Umbilical cord (tissue), 2 donors: ENCODE measurements around the gene MRPL55. TPM values are rescaled to one million over a fixed set of nuclear protein-coding genes. Genes with fewer than 3 reads are reported as not detected.

Experiments used
- DNase-seq: peaks from one replicate; pipeline ENCODE4 v3.0.0-alpha.2; 2015; ENCODE audit warnings: low spot score
- total RNA-seq: library from RNA; depleted of rRNA; stranded (reverse); fragments of >200 nt; gene quantifications from one replicate; pipeline ENCODE4 v1.2.3, GENCODE V29; 2014; ENCODE audit warnings: low replicate concordance; ENCODE audit not compliant: insufficient read depth

MRPL55 gene
- 46.0 TPM for total RNA-seq

DNA sequence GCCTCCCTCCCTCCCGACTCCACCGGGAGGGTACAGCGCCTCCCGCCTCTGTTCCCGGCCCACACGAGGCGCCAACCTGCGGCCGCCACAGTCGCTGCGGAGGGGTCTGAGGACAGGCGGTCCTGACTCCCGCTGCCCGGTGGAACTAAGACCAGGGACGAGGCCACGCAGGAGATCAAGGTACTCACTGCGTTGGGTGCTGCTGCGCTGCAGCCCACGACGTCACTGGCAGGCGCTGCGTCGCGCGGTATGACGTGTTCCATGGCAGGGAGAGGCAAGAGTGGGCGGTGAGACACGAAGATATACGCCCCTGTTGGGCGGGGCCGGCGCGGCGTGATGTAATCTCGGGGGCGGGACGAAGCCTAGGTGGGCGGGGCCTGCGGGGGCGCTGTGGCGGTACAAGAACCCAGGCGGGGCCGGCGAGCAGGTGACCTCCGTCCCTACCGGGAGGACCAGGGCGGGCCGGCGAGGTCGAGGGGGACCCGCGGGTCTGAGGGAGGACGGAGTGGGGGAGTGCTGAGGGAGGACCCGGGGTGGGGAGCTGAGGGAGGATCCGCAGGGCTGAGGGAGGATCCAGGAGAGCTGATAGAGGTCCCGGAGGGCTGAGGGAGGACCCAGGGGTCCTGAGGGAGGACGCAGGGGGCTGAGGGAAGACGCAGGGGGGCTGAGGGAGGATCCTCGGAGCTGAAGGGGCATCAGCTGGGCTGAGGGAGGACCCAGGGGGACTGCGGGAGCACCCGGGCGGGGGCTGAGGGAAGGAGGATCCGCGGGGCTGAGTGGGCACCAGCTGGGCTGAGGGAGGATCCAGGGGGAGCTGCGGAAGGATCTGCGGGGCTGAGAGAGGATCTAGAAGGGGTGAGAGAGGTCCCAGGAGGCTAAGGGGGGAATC is at the start of gene MRPL55:
Gene MRPL55 (minus strand): TSS at position 227 of the 889 bp plus-strand sequence. CDS start 1,039 bp downstream, outside the sequence.
- peak; percentile 99 for DNase-seq

DNA sequence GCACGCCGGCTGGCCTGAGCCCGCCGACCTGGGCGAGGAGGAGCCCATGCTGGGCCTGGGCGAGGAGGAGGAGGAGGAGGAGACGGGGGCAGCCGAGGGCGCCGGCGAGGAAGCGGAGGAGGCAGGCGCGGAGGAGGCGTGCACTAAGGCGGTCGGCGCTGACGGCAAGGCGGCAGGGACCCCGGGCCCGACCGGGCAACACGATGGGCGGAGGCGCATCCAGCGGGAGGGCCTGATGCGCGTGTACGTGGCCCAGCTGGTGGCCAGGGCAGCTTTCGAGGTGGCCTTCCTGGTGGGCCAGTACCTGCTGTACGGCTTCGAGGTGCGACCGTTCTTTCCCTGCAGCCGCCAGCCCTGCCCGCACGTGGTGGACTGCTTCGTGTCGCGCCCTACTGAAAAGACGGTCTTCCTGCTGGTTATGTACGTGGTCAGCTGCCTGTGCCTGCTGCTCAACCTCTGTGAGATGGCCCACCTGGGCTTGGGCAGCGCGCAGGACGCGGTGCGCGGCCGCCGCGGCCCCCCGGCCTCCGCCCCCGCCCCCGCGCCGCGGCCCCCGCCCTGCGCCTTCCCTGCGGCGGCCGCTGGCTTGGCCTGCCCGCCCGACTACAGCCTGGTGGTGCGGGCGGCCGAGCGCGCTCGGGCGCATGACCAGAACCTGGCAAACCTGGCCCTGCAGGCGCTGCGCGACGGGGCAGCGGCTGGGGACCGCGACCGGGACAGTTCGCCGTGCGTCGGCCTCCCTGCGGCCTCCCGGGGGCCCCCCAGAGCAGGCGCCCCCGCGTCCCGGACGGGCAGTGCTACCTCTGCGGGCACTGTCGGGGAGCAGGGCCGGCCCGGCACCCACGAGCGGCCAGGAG is 49.3 kb upstream of the MRPL55 start:
- DNase-seq = no peak

DNA sequence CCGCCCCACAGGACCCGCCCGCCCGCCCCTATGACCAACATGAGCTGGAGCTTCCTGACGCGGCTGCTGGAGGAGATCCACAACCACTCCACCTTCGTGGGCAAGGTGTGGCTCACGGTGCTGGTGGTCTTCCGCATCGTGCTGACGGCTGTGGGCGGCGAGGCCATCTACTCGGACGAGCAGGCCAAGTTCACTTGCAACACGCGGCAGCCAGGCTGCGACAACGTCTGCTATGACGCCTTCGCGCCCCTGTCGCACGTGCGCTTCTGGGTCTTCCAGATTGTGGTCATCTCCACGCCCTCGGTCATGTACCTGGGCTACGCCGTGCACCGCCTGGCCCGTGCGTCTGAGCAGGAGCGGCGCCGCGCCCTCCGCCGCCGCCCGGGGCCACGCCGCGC is 48.6 kb upstream of the MRPL55 start:
- DNase-seq = no peak

DNA sequence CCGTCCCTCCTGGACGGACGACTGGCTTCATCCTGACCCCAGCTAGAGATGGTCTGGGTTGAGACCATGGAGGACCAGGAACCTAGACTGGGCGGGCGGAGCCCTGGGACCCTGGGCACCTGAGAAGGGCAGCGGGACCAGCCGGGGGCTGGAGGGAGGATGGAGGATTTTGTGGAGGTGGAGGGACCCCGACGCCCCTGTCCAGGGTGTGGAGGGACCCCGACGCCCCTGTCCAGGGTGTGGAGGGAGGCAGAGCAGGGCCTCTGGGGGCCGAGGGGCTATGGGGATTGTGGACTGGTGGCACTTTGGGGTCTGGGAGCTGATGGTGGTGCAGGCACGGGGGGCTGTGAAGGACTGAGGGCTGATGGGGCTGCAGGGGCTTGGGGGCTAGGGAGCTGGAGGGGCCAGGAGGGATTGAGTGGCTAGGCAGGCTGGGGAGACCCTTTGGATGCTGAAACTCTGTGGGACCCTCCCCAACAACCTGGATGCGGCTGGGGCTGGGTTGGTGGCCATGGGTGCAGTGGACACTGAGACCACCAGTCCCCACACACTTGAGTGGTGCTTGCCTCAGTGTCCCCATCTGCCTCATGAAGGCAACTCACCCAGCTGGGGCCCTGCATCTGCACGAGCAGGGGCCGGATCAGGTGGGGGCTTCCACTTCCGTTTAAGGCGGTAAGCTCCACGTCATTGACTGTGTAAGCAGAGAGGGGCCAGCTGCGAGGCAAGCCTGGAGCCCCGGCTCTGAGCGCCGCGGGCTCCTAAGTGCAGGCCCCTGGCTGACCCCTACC is 48.0 kb upstream of the MRPL55 start:
- DNase-seq = no peak

DNA sequence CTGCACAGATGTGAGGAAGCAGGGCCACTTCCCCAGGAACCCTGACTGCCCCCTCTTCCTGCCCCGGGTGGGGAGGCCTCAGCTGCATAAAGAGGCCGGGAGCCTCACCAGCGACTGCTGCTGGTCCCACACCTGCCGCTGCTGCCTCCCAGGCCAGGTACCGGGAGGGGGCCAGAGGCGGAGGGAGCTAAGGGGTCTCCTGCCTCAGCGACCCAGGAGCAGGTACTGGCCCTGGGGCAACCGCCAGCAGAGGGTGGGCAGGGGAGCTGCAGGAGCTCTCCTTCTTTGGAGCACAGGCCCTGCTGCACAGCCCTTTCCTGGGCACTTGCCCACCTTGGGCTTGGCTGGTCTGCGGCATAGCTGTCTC is 47.4 kb upstream of the MRPL55 start:
- no peak for DNase-seq

DNA sequence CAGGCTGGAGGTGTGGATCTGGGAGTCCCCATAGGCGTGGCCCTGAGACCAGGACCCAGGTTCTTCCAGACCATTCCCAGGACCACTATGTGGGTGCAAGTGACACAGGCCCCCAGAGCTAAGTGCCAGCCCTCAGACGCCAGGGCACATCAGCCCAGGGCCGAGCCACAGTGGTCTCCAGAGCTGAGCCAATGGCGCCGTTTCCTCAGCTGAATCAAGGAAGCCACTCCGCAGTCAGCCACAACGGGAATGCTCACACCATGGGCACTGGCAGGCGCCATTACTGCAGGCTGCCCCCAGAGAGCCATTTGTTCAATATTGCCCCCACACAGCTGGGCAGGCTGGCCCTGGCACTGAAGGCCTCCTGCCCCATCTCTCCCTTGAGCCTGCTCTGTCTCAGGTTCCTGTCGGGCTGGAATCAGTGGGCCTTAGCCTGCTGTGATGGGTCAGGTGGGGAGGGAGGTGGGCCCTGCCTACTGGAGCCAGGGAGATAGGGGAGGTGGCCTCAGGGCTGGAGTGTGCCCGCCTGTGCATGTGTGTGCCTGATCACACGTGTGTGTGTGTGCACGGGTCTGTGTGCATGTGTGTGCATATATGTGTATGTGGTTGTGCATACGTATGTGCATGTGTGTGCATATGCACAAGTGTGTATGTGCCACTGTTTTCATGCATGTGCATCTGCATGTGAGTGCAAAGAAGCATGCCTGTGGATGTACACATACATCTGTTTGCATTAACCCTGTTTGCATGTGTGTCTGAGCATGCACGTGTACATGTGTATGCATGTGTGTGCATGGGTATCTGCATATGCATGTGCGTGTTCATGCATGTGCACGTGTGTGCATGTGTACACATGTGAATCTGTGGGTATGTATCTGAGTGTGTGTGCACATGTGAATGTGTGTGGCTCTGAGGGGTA is 46.8 kb upstream of the MRPL55 start:
- no peak for DNase-seq

DNA sequence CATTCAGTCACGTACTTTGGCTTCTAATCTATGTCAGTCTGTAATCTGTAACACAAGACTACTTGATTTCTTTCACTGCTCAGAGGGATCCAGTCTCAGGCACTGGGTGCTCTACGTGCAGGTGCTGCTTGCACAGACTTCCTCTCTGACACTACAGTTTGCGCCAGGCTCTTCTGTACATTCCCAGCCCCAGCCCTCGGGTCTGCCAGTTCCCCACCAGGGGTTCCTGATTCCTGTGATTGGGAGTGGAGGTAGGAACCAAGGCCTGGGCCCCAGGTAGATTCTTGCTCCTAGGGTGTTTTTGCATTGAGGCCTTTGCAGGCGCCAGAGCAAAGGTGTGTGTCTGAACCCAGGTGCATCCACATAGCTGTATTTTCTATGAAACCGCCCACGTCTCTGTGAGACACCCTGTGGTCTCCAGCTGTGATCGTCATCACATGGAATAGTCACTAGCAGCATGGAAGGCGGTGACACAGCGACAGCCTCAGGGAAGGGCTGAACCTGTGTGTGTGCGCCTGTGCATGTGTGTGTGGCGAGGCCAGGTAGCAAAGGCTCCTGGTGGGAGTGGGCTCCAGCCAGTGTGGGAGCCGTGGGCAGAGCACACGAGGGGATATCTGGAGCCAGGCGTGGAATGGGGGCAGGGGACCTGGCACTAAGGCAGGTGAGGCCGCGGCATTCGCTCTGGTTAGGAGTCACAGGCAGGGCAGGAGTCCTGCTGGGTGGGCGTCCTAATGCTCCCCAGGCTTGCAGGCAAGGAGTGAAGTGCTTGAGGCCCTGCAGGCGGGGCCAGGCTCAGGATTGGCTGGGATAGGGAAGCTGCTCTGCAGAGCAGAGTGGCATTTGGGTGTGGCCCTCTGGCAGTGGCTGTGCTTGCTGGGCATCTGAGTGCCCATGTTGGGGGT is 45.8 kb upstream of the MRPL55 start:
- DNase-seq = no peak

DNA sequence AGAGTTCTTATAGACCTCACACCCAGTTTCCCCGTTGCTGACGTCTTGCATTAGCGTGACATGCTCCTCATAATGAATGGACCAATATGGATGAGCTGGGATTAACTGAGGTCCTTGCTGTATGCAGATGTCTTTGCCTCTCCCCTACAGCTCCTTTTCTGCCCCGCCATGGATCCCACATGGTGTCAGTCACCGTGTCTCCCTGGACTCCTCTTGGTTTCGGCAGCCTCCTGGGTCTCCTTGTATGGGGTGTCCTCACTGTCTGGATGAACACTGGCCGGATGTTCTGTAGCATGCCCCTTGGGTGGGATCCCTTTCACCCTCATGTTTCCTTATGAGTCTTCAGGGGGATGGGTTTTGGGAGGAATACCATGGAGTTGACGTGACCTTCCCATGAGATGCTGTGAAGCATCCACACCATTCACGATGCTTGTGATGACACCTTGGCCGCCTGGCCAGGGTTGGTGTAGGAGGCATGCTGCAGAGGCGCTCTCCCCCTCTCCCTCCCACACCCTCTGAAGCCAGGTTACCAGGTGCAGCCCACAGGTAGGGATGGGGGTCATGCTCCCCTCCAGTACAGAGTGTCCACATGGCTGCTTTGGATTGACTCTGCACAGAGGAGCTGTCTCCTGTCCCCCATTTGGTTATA is 45.0 kb upstream of the MRPL55 start:
- DNase-seq = no peak

DNA sequence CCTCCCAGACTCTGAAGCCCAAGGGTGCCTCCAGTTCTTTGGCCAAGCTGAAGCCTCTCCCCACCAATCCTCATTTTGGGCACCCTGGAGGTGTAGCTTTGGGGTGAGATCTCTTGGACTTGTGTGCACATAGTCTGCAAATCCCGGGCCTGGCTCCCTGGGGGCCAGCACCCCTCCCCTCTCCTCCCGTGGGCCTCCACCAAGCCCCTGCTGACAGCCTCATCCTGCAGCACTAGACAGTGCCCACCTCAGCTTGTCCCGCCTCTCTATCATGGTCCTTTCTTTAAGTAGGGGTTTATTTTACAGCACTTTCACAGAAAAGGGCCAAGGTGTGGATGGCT is 43.8 kb upstream of the MRPL55 start:
- DNase-seq = no peak

DNA sequence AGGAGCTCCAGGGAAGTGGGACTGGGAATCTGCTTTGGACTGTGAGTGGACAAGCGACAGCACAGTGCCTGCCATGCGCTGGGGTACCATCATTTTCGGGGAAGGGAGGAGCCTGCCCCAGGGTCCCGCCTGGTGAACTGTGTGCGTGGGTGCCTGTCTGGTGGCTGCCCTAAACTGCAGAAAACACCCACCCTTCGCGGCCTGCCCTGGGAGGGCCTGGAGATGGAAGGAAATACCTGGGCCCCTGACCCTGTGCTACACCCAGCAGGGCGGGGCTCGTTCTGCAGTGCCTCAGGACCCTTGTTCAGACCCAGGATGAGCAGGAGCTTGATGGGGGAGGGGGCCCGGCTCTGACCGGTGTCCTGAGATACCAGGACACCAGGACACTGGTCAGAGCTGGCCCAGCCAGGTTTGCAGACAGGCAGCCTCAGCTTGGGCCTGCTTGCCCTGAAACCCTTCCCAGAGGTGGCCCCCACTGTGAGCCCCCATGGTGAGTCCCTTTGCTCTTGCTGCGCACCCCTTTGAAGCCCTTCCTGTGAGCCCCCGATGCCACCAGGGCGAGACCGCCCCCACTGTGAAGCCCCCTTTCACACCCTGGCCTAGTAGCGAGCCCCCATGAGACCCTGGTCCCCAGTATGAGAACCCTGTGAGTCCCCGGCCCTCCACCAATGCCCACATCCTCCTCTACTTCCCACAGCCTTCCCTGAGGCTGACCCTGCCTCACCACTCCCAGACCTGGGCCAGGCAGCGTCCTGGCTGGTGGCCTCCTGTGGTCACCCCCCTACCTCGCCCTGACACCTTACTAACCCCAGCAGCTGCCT is 43.2 kb upstream of the MRPL55 start:
- DNase-seq = no peak

DNA sequence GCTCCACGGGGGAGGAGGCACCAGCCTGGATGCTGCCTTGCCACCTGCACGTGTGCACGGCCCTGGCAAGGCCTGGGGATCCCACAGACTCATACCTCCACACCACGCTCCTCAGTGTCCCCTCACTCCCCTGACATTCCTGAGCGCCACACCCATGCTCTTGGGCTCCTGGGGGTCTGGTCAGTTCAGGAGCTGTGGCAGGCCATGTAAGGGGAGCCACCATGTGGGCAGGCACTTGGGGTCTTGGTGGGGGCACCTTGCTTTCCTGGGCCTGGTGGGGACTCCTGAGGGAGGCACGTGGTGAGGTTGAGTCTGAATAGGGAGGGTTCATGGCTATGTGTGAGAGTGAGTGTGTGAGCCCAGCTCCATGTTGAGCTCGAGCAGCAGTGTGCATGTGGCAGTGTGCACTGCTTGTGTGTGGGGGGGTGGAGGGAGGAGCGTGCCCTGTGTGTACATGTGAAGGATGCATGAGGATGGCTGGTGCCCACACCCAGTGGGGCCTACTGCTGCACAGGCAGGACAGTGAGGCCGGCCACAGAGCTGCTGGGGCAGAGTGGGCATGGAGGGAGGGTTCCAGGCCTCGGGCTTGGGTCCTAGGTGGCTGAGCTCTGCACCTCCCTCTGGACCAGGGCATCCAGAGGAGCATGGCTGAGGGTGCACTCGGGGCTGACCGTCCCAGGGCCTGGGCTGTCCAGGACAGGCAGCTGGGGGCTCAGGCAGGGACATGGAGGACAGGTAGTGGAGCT is 42.3 kb upstream of the MRPL55 start:
- no peak for DNase-seq

DNA sequence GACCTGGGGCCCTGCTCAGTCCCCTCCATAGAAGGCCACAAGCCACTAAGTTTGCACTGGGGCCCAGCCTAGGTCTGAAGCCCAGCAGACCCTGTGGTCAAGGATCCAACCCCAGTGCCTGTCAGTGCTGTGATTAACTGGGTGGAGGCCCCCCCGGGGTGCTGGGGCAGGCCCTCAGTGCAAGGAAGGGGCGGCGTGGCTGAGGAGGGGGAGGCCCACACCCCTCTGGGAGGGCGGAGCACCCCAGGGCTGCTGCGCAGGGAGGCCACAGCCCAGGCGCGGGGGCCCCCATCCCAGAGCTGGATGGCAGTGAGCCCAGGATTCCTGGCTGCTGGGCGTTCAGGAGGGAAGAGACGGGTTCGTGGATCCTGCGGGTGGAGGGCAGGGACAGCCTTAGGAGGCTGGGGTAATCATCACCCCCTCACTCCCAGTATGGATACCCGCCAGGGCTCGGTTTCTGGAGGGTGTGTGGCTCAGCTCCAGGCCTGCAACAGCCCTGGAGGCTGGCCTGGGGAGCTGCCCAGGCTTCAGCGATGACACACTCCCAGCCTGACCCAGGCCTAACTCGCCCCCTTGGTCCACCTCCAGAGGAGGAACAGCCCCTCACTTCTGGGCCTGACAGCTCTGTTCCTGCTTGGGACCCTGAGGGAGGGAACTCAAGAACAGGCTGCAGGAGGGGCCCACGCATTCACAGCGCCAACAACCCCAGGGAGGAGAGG is 41.5 kb upstream of the MRPL55 start:
- peak; percentile 98 for DNase-seq

DNA sequence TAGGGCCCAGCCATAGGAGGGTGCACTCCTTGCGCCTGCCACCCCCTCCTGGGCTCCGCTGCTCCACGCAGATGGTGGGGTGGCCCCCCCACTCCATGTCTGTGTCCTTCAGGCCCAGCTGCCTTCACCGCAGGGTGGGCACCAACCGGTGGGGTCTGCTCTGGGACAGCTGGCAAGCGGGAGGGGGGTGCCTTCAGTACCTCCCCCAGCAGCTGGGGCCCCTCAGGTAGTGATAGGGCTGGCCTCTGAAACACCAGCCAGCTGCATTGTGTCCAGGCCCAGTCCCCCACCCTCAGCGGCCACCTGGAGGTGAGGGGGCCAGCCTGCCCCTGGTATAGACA is 41.0 kb upstream of the MRPL55 start:
- DNase-seq = no peak

DNA sequence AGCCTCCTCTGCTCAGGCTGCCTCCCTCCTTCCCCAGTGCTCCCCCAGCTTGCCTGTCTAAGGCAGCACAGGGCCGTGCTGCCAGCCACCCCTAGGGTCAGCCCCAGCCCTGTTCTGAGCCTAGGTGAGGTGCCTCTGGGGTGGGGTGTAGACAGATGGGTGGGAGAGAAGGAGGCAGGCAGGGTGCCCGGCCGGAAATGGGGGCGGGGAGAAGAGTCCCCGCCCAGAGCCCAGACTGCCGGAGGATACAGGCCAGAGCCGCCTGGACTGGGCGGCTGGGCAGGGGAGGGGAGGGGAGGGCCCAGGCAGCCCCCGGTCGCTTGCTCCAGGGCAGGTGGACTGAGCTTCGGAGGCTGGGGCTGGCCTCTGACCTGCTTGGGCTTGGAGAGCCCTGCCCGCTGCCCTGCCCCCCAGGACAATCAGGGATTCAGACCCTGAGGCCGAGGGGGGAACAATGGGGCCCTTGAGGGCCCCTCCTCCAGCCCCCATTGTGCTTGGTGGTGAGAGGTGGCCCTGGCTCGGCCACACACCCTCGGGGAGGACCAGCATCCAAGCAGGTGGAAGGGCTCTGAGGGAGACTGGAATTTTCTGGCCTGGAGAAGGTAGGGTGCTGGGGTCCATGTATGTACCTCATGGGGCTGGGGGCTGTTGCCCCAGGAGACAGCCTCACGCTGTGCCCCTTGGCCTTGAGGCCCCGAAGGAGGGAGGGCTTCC is 40.5 kb upstream of the MRPL55 start, which contains the start of gene GJC2:
Gene GJC2 (plus strand): TSS at position 525 of the 714 bp plus-strand sequence. CDS start 7,829 bp downstream, outside the sequence.
- DNase-seq = peak; percentile 78

DNA sequence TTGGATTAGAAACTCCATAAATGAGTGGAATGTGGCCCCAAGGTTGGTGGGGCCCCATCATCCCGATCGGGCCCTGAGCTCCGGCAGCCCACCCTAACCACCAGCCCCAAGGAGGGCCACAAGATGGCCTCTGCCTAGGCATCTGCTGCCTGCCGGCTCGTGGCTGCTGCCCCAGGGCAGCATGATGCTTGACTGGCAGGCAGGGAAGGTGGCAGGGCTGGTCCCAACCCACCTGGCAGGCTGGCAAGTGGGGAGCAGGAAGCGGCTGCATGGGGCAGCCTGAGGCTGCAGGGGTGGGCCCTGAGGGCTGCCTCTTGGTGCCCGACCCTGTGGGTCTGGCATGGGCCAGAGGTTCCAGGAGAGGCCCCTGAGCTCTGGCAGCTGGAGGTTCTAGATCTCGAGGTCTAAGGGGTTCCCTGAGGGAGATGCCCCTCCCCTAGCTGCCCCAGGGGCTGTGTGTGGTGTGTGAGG is 39.9 kb upstream of the MRPL55 start:
- DNase-seq = no peak

DNA sequence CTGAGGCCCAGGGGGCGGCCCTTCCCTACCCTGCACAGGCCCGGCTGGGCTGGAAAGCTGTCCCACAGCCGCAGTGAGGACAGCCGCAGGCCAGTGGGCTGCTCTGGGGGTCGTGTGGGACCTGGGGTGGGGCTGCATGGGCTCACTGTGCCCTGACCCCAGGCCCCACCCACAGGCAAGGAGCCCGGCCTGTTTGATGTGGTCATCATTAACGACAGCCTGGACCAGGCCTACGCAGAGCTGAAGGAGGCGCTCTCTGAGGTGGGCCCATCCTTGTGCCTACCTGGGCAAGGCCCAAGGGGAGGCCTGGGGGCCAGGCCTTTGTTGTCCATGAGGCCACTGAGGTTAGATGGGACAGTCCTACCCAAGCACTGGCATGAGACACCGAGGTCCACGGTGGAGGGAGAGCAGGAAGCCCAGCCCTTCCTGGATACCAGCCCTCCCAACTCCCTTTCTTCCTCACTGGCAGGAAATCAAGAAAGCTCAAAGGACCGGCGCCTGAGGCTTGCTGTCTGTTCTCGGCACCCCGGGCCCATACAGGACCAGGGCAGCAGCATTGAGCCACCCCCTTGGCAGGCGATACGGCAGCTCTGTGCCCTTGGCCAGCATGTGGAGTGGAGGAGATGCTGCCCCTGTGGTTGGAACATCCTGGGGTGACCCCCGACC is 39.2 kb upstream of the MRPL55 start:
- peak; percentile 61 for DNase-seq
